HFFc6 (cell line): ENCODE data around the gene FREM1. TPM values are rescaled to one million over a fixed set of nuclear protein-coding genes. Genes with fewer than 3 reads are reported as not detected.

ENCODE experiments used
- DNase-seq: peaks from one replicate; pipeline ENCODE4 v3.0.0-alpha.2; 2018
- H3K27ac Mint-ChIP-seq: 2 replicates; pipeline ENCODE4 v1.8.0; 2020; ENCODE audit warnings: mild to moderate bottlenecking, mixed read lengths
- H3K27me3 Mint-ChIP-seq: 2 replicates; pipeline ENCODE4 v1.8.0; 2021; ENCODE audit warnings: mild to moderate bottlenecking, moderate library complexity, mixed read lengths; ENCODE audit not compliant: insufficient read depth
- H3K36me3 Mint-ChIP-seq: 2 replicates; pipeline ENCODE4 v1.8.0; 2021; ENCODE audit warnings: low read depth, mixed read lengths
- H3K4me1 Mint-ChIP-seq: 2 replicates; pipeline ENCODE4 v1.8.0; 2020; ENCODE audit warnings: low read depth, mixed read lengths
- H3K4me3 Mint-ChIP-seq: 2 replicates; pipeline ENCODE4 v1.8.0; 2020; ENCODE audit warnings: mild to moderate bottlenecking, moderate library complexity, mixed read lengths
- H3K9me3 Mint-ChIP-seq: 2 replicates; pipeline ENCODE4 v1.8.0; 2020; ENCODE audit warnings: mild to moderate bottlenecking, mixed read lengths
- total RNA-seq, 6 experiments: library from RNA; stranded (reverse); fragmentation: NEBNext Ultra II Directional; extraction: Animal tissue kit (Norgen Biotek cat#: 25700); gene quantifications; 2 replicates in 1 of 6; 3 replicates in 5 of 6; pipeline ENCODE4 v1.2.3, GENCODE V29; 2021
- TF ChIP-seq, protein P1 (sequence below): fragments of 200-600 bp; sonication (generic); IDR thresholded peaks from 2 replicates; pipeline ENCODE4 v1.5.0; 2021; ENCODE audit warnings: antibody characterized with exemption, mild to moderate bottlenecking

The FREM1 gene
- total RNA-seq, 6 experiments from 2014 or later: 0.03 to 0.16 (median 0.06) TPM; not detected in 2

DNA sequence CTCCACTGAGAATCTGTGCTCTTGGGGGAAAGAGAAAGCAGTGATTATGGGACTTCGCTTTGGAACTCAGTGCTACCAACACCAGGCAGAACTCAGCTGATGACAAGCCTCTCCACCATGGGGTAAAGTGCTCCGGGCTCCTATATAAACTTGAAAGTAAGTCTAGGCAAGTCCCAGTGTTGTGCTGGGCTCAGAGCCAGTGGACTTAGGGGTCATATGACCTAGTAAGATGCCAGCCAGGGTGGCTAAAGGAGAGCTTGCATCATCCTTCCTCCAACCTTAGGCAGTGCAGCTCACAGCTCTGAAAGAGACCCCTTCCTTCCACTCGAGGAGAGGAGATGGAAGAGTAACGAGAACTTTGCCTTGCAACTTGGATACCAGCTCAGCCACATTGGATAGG, 35.1 kb upstream of the FREM1 start:
- Mint-ChIP-seq H3K9me3 (peaks cover 18% of the 10 kb centered on the region), H3K4me1 (no peaks in the 10 kb centered on the region), H3K27me3 (no peaks in the 10 kb centered on the region), H3K27ac (no peak overlapping the region), H3K36me3 (no peaks in the 10 kb centered on the region), H3K4me3 (no peak overlapping the region)
- DNase-seq: no peak
- TF ChIP-seq, protein P1, sequence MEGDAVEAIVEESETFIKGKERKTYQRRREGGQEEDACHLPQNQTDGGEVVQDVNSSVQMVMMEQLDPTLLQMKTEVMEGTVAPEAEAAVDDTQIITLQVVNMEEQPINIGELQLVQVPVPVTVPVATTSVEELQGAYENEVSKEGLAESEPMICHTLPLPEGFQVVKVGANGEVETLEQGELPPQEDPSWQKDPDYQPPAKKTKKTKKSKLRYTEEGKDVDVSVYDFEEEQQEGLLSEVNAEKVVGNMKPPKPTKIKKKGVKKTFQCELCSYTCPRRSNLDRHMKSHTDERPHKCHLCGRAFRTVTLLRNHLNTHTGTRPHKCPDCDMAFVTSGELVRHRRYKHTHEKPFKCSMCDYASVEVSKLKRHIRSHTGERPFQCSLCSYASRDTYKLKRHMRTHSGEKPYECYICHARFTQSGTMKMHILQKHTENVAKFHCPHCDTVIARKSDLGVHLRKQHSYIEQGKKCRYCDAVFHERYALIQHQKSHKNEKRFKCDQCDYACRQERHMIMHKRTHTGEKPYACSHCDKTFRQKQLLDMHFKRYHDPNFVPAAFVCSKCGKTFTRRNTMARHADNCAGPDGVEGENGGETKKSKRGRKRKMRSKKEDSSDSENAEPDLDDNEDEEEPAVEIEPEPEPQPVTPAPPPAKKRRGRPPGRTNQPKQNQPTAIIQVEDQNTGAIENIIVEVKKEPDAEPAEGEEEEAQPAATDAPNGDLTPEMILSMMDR: no peak

DNA sequence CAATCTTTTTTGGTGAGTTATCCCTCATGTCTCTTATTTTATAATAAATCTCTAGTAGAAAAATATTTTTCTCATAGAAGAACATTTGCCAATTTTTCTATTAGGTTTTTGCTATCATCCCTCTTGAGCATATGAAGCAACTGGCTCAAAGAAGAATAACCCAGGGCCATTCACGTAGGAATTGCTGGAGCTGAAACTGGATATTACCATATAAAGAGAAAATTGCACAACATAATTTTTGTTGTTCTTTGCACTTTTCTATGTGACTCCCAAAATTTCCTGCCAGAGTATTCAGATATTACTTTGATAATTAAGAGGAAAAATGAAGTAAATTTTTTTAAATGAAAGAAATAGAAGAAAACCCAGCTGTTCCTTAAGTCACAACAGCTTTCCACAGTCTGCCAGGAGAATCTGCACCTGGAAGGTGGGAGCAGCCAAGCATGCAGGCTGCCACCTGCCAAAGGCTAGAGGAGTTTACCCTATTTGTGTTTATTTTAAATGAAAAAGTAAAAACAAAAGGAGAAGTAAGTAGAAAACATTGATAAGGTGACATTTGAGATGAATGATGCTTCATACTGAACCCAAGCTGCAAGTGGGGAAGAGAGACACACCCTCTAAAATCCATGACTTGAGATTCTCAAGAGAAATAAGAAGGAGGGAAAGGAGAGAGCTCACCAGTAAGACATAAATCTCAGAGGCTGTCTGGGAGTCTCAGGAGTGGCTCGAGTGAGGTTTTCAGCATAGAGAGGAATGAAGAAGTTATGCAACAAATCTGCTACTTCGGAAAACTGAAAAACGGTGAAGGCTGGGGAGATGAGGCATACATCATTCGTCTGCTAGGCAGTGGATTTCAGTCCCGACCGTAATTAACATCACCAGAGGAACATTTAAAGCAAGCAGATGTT, 31.5 kb upstream of the FREM1 start:
- H3K27me3 Mint-ChIP-seq: no peaks in the 10 kb centered on the region

DNA sequence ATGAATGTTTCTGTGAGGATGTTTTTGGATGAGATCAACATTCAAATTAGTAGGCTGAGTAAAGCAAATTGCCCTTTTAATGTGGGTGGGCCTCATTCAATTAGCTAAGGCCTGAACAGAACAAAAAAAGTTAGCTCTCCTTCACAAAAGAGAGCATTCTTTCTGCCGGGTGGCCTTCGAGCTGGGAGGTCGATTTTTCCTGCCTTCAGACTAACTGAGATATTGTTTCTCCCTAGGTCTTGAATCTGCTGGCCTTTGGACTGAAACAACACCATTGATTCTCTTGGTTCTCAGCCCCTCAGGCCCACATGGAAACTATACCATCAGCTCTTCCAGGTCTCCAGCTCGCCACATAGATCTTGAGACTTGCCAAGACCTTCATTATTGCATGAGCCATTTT, 29.1 kb upstream of the FREM1 start:
- H3K4me3 Mint-ChIP-seq: no peak overlapping the region
- no peaks in the 10 kb centered on the region for H3K4me1 Mint-ChIP-seq
- peaks cover 5% of the 10 kb centered on the region for H3K9me3 Mint-ChIP-seq
- no peak for DNase-seq
- H3K27ac Mint-ChIP-seq: no peak overlapping the region
- H3K36me3 Mint-ChIP-seq: no peaks in the 10 kb centered on the region
- no peaks in the 10 kb centered on the region for H3K27me3 Mint-ChIP-seq
- TF ChIP-seq, protein P1: no peak

More for the DNA sequence above, 31.5 kb upstream of the FREM1 start:
- H3K36me3 Mint-ChIP-seq: no peaks in the 10 kb centered on the region
- DNase-seq: no peak
- no peaks in the 10 kb centered on the region for H3K4me1 Mint-ChIP-seq
- H3K9me3 Mint-ChIP-seq: peaks cover 5% of the 10 kb centered on the region
- TF ChIP-seq, protein P1: no peak
- H3K27ac Mint-ChIP-seq: no peak overlapping the region
- no peak overlapping the region for H3K4me3 Mint-ChIP-seq

DNA sequence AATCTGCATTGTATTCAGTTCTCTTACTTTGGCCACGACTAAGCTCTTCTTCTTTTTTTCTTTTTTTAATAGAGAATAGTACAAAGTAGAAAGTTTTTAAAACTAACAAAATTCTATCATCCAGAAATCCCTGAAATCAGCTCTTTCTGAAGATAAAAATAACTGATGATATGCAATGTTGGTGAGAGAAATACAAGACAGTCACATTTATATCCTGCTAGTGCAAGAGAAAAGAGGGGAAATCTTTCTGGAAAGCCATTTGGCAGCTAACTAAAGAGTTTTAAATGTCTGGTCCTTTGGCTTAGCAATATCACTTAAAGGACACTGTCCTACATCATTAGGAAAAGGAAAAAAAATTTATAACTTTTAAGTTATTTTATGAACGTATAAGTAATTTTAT, 27.0 kb upstream of the FREM1 start:
- Mint-ChIP-seq H3K4me3 (no peak overlapping the region), H3K9me3 (no peaks in the 10 kb centered on the region; the same call in none of the 2 replicates), H3K4me1 (no peaks in the 10 kb centered on the region), H3K36me3 (no peaks in the 10 kb centered on the region), H3K27me3 (no peaks in the 10 kb centered on the region), H3K27ac (no peak overlapping the region)
- no peak for DNase-seq
- TF ChIP-seq, protein P1: no peak

DNA sequence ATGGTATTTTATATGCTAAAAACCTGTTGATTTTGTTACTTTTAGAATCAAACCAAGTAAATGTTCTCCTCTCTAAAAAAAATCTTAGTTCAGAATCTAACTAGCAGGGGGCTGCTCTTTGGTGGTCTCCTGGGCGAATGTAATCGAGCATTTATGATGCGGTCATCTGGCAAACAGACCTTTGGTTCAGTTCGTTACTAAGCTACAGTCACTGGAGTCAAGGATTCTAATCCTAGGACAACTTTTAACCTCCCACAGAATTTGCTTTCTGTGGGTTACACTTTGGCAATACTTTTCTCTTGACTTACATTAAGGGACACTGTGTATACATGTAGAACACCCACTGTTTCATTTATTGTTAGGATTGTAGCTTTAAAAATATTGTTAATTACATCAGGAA, 26.3 kb upstream of the FREM1 start:
- no peak overlapping the region for H3K4me3 Mint-ChIP-seq
- H3K27ac Mint-ChIP-seq: no peak overlapping the region
- H3K9me3 Mint-ChIP-seq: no peaks in the 10 kb centered on the region; the same call in 1 of the 2 replicates
- H3K4me1 Mint-ChIP-seq: no peaks in the 10 kb centered on the region
- H3K27me3 Mint-ChIP-seq: no peaks in the 10 kb centered on the region
- TF ChIP-seq, protein P1: no peak
- no peak for DNase-seq
- no peaks in the 10 kb centered on the region for H3K36me3 Mint-ChIP-seq
